Measurements from ENCODE around the gene PRADC1. TPM values are rescaled to one million over a fixed set of nuclear protein-coding genes. Genes with fewer than 3 reads are reported as not detected.

Gene PRADC1
- polyA plus RNA-seq, 3 donors from 2014 or later = 34.1 to 70.2 (median 62.6) TPM

- peaks cover 0 to 4% (median 0%) of the 10 kb centered on the region in 3 donors for H3K36me3 Mint-ChIP-seq
- no peaks in the 10 kb centered on the region for H3K9me3 Mint-ChIP-seq
- H3K4me3 Mint-ChIP-seq = no peak overlapping the region
- no peaks in the 10 kb centered on the region for H3K4me1 Mint-ChIP-seq
- H3K27me3 Mint-ChIP-seq (ENCODE audit: low read depth in 3 of 3) = peaks cover 3 to 6% (median 6%) of the 10 kb centered on the region in 3 donors
- H3K27ac Mint-ChIP-seq = no peak overlapping the region
- no peak for DNase-seq
These were observed 45.5 kb downstream of the PRADC1 start for GRCh38 chr2:73187549-73187948.

- Mint-ChIP-seq H3K27ac (no peak overlapping the region), H3K9me3 (no peaks in the 10 kb centered on the region), H3K36me3 (peaks cover 0 to 4% (median 0%) of the 10 kb centered on the region in 3 donors), H3K27me3 (ENCODE audit: low read depth in 3 of 3) (peaks cover 5 to 10% (median 6%) of the 10 kb centered on the region in 3 donors), H3K4me3 (no peak overlapping the region), H3K4me1 (no peaks in the 10 kb centered on the region)
- DNase-seq = no peak
These were observed 47.1 kb downstream of the PRADC1 start for GRCh38 chr2:73185965-73186364.

Other genes starting within 250 kb of the PRADC1 start
- 1 to 10 TPM; 2.4 to 4.5 (median 3.3) TPM for gene SFXN5, start 161.5 kb downstream of the PRADC1 start, polyA plus RNA-seq
- gene RAB11FIP5, start 120.3 kb downstream of the PRADC1 start, polyA plus RNA-seq = 1 to 10 TPM; 3.7 to 6.6 (median 5.0) TPM
- not detected for gene NOTO, start 30.7 kb downstream of the PRADC1 start, polyA plus RNA-seq
- 10 to 100 TPM in 2 of 3 donors, 1 to 10 TPM in 1; 7.0 to 19.1 (median 10.2) TPM for gene SMYD5, start 19.0 kb downstream of the PRADC1 start, polyA plus RNA-seq
- 100 to 1,000 TPM; 240 to 379 (median 277) TPM for gene CCT7, start 1.1 kb upstream of the PRADC1 start, polyA plus RNA-seq
- 1 to 10 TPM in 1 of 3 donors, under 1 TPM in 1, not detected in 1; 0.40 to 1.2 TPM for gene FBXO41, start 51.2 kb upstream of the PRADC1 start, polyA plus RNA-seq
- not detected for gene EGR4, start 60.3 kb upstream of the PRADC1 start, polyA plus RNA-seq
- 1 to 10 TPM; 1.5 to 6.4 (median 3.0) TPM for gene ALMS1, start 152.6 kb upstream of the PRADC1 start, polyA plus RNA-seq